Stimulated activated CD8-positive, alpha-beta memory T cell treated with anti-CD3 and anti-CD28 coated beads, Interleukin-7, amount 100 ng/mL, for 1 hour (primary cell): ENCODE results near the gene MANF.
"Not testable (repeated sequence)": the region's sequence is repeated elsewhere in the genome, so short reads cannot be mapped to it uniquely, and the experiment has no call there.

Experiments used
- DNase-seq, 2 donors: peaks; one replicate each; pipeline ENCODE4 v3.0.0-alpha.2; 2020; ENCODE audit warnings: low read depth in 2 of 2

MANF gene

GRCh38 chr3:51384726-51385473 is at the start of gene MANF:
Gene MANF, plus strand, starts transcription at chr3:51385291. Its CDS starts 52 bp downstream, at chr3:51385343.
- DNase-seq = peak; percentile 90 to 95

- no peak for DNase-seq
These were observed 48.8 kb upstream of the MANF start for GRCh38 chr3:51336261-51336660.

DNA sequence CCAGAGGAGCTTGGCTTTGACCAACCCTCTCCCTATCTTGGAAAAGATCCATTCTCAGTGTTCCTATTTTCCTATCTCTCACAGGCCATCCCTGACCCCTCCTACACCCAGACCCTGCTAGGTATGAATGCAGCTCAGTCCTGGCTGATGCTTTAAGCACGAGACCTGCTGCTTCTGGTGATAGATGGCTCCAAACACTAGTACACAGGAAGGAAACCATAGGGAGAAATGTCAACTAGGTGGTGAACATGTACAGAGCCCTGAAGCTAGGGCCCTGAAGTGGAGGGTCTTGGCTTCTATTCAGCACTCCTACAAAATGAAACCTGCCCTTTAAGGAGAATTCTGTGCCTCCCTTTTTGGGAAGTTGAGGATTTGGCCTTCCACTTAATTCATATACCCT is 47.4 kb upstream of the MANF start:
- DNase-seq = no peak

- DNase-seq = no peak
These were observed 46.5 kb upstream of the MANF start for GRCh38 chr3:51338632-51339031.

DNA sequence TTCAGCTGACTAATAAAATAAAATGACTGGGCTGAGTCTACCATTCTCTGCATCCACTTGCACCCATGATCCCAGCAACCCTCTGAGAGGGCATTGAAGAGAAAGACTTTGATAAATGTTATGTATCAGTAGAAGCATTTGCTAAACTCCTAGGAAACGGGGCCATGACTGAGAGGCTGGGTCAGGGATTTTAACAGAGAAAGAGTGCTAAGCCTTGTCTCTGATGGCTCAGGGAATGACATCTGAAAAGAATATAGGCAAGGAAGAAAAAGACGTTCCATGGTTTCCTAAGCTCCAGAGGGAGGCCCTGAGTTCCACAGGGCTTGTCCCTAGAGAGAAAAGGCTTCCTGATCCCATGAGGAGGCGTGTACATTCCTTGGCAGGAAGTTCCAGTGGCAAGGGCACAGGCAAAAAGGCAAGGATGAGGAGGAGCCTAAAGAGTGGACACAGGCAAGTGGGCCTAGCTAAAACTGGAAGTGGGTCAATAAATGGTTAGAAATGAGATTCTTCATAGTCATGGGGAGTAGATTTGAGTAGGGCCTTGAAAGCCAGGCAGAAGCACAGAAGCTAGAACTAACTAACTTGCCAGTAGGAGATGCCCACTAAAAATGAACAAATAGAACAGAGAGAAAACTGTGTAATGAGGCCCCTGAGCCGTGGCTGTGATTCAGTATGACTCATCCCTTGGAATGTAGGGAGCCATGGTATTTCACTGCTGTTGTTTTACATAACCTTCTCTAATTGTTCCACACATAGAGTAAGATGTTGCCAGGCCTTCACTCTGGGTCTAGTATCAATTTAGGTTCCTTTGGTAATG is 44.9 kb upstream of the MANF start:
- DNase-seq = no peak

- no peak for DNase-seq
These were observed 44.0 kb upstream of the MANF start for GRCh38 chr3:51340989-51341636.

DNA sequence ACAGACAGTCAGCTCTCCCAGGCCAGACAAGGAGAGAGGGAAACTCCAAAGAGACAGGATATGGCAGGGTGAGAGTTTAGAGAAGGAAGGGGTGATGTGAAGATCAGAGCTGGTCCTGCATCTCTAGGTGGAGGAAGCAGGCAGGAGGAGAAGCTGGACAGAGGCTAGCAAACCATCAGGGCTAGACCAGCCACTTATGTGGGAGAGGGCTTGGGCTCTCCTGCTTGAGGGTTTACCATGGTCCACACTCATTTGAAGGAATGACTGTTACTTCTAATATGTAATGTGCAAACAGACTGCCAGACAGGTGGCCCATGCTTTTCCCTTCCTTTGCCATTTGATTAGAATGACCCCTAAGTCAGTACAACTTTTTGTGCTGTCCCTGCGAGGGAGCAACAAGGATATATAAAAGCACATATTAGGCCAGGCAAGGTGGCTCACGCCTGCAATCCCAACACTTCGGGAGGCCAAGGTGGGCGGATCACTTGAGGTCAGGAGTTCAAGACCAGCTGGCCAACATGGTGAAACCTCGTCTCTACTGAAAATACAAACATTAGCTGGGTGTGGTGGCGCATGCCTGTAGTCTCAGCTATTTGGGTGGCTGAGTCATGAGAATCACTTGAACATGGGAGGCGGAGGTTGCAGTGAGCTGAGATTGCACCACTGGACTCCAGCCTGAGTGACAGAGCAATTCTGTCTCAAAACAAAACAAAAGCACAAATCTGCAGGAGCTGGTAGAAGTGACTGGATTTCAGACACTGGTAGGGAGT is 41.0 kb upstream of the MANF start:
- DNase-seq = no peak

- no peak for DNase-seq
These were observed 34.3 kb upstream of the MANF start for GRCh38 chr3:51350751-51351150.

DNA sequence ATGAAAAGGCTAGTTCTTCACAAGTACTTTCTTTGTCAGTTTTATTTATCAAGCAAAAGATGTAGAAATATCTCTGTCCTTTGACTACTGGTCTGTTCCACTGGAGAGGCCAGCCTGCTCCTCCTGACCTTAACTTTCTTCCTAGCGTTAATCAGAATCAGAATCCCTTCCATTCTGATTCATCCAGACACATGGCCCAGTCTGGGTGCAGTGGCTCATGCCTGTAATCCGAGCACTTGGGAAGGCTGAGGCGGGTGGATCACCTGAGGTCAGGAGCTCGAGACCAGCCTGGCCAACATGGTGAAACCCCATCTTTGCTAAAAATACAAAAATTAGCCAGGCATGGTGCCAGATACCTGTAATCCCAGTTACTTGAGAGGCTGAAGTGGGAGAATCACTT is 32.0 kb upstream of the MANF start:
- no peak for DNase-seq

- no peak for DNase-seq
These were observed 31.4 kb upstream of the MANF start for GRCh38 chr3:51353691-51354090.

- DNase-seq = no peak
These were observed 30.9 kb upstream of the MANF start for GRCh38 chr3:51354172-51354571.

- DNase-seq = no peak
These were observed 30.1 kb upstream of the MANF start for GRCh38 chr3:51354731-51355615.

DNA sequence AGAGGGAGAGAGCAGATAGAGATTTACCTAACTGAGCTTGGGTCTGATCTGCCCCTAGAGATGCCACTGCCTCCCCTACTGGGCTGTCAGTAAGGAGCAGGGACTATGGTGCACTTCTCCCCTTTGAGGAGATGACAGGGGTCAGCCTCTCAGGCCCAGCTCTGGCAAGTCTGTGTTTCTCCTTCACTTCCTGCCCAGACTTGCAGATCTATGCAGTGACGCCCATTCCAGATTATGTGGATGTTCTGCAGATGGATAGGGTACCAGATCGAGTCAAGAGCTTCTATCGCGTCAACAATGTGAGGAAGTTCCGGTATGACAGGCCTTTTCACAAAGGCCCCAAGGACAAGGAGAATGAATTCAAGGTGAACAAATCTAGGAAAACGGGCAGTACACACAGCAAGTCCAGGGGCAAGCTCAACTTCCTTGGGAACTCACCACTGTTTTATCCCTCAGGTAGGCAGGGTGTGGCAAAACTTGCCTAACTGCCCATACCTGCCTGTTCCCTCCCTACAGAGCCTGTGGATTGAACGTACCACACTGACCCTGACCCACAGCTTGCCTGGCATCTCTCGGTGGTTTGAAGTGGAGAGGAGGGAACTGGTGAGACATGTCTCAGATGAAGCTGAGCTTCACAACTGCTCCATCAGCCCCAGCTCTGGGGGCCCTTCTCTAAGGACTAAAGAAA is 29.1 kb upstream of the MANF start:
- no peak for DNase-seq

DNA sequence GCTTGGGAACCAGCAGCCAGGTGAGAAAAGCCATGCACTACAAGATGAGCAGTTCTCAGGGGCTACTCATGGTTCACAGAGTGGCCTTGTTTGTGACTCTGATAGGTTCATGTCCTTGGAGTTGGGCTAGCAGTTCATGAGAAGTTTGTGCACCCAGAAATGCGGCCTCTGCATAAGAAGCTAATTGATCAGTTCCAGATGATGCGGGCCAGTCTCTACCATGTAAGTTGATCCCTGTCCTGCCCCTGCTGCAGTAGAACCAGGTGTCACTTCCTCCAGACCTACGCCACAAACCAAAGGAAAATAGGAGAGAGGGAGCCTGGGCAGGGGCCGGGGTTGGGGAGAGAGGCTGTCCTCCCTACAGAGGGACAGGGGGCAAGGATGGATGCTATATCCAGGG is 27.2 kb upstream of the MANF start:
- DNase-seq = no peak

DNA sequence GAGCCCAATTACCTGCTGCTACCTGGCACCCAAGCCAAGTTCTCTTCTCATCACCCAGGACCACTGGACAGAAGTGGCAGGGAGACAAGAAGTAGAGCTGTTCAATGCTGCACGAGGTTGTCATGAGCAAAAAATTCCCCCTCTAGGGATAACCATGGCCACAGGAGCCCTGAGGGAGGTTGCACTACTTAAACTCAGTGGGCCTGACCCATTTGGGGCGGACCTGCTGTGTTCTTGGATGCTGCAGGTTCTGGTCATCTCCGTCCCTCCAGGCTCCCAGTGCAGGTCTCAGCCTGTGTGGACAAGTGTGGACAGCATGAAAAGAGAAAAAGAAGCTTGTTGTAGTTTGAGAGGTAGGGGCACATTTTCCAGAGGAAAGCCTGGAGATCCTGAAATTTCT is 26.1 kb upstream of the MANF start:
- no peak for DNase-seq

DNA sequence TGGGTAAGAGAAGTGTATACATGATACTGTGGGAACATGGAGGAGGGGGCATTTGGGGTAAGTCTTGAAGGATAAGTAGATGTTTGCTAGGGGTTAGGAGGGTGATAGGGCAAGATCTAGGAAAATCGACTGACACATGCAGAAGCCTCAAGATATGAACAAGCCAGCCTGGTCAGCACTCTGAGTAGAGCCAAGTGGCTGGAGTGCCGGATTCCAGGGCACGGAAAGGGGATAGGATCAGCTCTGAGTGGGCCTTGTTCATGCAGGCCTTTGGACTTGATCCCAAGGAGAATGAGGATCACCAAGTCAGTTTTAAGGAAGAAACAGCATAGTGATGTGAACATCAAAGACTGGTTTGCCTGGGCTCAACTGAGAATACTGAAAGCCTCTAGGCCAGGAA is 24.3 kb upstream of the MANF start:
- no peak for DNase-seq

- no peak for DNase-seq
These were observed 23.3 kb upstream of the MANF start for GRCh38 chr3:51361746-51362145.

- DNase-seq = no peak
These were observed 22.6 kb upstream of the MANF start for GRCh38 chr3:51362476-51362875.

DNA sequence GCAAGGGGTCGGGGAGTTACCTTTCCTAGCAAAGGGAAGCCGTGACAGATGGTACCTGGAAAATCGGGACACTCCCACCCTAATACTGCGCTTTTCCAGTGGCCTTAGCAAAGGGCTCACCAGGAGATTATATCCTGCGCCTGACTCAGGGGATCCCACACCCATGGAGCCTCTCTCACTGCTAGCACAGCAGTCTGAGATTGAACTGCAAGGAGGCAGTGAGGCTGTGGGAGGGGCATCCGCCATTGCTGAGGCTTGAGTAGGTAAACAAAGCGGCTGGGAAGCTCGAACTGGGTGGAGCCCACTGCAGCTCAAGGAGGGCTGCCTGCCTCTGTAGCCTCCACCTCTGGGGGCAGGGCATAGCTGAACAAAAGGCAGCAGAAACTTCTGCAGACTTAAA is 16.8 kb upstream of the MANF start:
- not testable (repeated sequence) for DNase-seq

- no peak for DNase-seq
These were observed 13.0 kb upstream of the MANF start for GRCh38 chr3:51371943-51372557.
